OCI-M2 (cell line): ENCODE measurements around the gene DSCAM.

Source experiments
- DNase-seq: peaks from one replicate; lab custom pipeline; 2025; ENCODE audit not compliant: unreplicated experiment; lab: John Stamatoyannopoulos, UW

The DSCAM gene

DNA sequence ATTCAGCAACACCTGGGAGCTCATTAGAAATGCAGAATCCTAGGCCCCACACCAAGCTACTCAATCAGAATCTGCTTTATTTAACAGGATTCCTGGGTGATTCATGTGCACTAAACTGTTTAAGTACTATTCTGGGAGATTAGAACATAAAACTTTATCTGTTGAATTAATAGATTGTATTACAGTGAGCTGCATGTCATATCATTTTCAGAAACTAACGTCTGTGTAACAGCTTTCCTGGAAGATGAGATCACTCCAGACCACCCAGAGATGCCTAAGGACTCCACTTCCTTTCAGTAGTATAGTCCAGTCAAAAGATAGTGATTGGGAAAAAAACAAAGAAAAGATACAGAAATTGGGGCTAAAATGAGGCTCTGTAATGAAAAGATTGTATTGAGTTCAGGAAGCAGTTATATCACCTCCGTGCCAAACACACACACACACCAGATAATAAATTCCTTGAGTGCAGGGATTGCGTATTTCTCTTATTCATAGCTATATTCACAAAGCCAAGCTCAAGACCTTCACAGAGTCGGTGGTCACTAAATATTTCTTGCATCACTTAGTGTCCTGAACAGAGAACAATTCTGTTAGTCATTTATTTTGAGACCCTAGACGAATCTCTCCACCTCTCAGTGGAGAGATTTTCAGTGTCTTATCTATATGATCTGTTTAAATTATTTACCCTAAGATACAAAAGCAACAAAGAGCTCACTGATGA lies 178.2 kb downstream of the DSCAM start:
- DNase-seq, result no peak

GRCh38 chr21:40667967-40668366 lies 179.0 kb downstream of the DSCAM start:
- DNase-seq, result no peak

GRCh38 chr21:40662889-40663288 lies 184.1 kb downstream of the DSCAM start:
- DNase-seq, result no peak

GRCh38 chr21:40660461-40660860 lies 186.5 kb downstream of the DSCAM start:
- DNase-seq, result no peak

- DNase-seq, result no peak
These were observed 188.6 kb downstream of the DSCAM start for GRCh38 chr21:40658311-40658710.

GRCh38 chr21:40652436-40652835 lies 194.5 kb downstream of the DSCAM start:
- no peak for DNase-seq

DNA sequence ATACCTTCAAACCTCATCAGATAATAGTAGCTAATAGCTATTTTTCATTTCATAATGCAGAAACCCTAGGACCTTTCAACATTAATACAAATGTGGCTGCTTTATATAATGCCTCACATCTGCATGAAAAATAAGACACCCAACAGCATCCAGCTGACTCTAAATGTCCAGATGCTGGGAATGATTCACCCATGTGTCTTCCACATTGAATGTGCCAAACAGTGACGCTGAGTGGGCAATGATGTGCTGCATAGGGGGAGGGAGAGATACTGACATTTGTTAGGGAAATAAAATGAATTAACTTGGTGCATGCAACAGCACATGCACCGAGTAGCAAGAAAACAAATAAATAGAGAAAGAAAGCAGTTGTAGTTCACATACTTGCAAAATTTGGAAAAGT lies 199.3 kb downstream of the DSCAM start:
- DNase-seq, result no peak

DNA sequence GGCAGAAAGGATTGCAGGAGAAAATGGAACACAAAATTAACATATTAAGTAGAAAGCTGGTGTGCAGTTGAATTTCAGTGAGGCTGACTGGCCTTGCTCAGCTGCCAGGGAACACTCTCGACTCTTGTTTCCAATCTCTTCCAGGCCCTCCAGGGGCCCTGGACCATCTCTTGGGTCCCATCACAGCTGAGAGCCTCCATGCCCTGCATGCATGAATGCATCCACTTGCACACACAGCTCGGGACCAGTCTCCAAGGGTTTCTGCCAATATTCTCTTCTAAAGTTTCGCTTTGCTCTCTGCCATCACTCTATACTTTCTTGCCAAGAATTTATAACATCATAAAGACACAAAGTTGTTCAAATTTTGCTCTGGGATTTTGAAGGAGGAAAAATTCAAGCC lies 200.3 kb downstream of the DSCAM start:
- no peak for DNase-seq

DNA sequence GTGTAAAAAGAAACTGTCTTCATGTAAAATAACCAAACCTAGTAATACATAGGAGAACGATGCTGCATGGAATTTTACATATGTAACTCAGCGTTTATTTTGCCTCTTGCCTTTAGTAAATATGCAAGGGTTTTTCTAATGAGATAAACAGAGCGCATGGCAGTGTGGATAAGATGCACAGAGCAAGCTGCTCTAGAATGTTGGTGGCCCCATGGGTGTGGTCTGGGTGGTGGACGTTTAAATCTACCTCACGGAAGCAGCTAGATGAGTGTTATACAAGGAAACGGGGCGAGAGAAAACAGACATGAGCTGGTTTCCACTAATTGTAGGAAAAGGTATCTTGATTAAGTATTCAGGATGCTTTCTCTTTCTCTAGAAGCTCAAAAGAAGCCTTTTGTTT lies 205.9 kb downstream of the DSCAM start:
- DNase-seq, result no peak

DNA sequence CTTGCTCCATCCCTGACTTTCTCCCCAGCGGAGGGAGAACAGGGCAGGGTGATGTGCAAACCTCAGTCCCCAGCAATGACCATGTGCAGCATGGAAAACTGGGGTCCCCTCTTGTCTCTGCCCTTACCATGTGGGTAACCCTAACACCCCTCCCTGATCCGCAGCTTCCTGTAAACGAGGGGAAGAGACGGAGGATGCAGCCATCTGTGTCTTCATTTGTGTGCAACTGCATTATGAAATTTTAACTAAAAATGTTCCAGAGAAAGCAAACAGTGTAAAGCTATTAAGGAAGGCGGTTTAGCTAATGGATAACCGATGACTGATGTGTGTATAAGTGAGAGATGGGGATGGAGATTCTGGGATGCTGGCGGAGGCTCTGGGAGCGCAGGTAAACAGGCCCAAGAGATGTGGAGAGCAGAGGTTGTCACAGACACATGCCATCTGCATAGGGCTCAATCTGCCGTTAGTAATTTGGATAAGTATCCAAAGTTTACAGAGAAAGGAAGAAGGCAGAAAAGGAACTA lies 206.6 kb downstream of the DSCAM start:
- no peak for DNase-seq

DNA sequence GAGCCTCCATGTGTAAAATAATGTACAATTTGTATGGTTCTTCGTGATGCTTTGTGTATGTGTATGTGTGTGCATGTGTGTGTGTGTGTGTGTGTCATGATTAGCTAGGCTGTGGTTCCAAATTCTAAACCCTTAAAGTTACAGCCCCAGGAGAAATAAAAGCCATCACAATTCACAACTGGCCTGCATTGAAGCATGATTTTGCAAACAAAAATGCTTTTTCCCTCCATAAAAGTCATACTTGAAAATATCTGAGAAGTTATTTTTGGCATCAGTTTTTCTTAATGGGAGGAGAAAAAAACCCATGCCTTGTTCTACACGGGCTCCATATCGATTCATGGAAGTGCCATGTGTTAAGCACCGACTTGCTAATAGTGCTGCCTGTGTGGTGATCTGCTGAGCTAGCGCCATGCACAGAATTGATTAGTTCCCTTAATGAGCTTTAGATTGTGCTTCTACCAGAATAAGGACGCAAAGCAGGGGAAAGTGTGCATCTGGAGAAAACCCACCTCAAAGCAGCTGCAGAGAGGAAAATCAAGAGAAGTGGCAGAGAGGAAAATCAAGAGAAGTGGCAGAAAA lies 207.3 kb downstream of the DSCAM start:
- DNase-seq, result no peak

DNA sequence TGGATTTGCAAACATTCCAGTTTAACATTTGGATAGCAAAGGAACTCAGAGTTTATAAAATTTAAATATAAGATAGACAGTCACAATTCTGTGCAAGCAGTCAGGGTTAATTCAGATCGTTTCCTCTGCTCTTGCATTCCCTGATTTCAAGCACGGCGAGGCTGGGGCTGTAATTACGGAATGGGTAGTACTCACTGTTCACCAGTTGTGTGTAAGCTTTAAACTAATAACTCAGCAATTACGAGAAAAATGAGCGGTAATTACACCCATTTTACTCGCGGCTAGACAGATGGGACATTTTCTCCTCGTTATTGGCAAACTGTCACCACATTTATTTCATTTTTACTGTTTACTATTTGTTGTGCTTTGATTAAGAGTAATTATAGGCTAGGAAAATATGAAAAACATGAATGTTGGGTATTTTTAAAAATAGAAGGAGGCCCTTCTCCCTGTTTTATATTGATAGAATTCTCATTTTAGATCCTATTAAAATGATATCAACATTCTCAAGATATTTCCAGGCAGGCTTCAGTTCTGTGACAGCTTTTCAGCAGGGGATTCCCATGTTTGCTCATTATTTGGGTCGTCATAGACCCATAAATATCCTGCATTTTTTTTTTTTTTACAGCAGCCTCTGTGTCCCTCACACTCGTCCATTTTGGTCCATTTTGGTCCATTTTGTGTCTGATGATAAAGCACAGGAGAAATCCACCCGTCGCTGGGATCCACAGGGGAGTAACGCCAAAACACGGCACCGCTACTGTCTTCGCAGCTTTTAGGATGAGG lies 208.3 kb downstream of the DSCAM start:
- no peak for DNase-seq

- no peak for DNase-seq
These were observed 210.9 kb downstream of the DSCAM start for GRCh38 chr21:40636026-40636425.

GRCh38 chr21:40635391-40635790 lies 211.6 kb downstream of the DSCAM start:
- DNase-seq, result no peak

DNA sequence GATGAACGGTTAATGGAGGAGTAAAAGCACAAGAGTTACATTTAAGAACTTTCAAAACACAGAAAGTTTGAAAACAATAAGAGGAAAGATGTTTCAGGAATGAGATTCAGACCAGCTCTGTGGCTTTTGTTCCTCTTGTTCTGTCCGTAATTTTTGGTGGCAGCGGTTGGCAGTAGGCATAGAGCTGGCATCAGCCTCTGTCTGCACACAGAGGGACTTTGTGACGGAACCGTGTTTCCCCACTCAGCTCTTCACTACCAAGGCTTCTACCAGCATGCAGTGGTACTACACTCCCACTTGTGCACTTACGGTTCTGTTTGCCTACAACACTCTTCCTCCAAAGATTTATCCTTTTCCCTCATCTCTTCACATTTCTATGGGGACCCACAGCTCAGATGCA lies 212.8 kb downstream of the DSCAM start:
- no peak for DNase-seq

GRCh38 chr21:40633048-40633447 lies 213.9 kb downstream of the DSCAM start:
- DNase-seq, result no peak

GRCh38 chr21:40631211-40631610 lies 215.7 kb downstream of the DSCAM start:
- no peak for DNase-seq

DNA sequence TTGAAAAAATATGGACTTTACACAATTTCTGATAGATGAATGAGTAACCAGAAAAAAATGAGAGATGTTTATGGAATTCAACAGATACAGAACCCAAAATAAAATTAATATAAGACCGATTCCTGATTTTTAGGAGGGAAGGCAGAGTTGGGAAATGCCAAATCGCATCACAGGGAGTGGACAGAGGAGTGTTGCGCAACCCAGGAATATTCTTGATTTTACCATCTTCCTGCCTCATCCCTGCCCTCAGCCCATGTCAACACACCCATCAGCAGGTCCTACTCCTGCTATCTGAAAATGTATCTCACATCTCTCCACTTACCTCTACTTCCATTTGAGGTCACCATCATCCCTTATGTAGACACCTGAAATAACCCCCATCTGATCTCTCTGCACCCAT lies 221.0 kb downstream of the DSCAM start:
- no peak for DNase-seq

- DNase-seq, result no peak
These were observed 223.4 kb downstream of the DSCAM start for GRCh38 chr21:40623528-40623927.

GRCh38 chr21:40622531-40622930 lies 224.4 kb downstream of the DSCAM start:
- no peak for DNase-seq

DNA sequence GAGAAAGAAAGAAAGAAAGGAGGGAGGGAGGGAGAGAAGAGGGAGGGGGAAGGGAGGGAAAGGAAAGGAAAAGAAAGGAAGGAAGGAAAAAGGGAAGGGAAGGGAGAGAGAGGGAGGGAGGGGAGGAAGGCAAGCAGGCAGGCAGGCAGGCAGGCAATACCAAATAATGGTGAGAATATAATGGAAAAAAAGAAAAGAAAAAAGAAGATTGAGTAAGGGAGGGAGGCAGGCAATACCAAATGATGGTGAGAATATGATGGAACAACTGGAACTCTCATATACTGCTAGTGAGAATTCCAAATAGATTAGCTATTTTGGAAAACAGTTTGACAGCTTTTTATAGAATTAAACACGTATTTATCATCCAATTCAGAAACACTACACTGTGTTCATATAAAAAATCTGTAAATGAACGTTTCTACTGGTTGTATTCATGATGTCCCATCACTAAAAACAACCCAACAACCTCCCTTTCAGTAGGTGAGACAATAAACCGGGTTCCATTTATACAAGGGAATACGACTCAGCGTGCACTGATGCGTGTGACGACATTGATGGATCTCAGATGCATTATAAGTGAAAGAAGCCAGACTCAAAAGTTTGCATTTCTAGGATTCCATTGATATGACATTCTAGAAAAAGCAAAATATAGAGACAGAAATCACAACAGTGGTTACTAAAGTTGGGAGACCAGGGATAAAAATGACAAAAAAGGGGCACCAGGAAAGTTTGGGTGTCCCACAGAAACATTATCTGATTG lies 226.4 kb downstream of the DSCAM start:
- DNase-seq, result no peak
